HepG2 (cell line): ENCODE results near the gene BIN1. TPM values are rescaled to one million over a fixed set of nuclear protein-coding genes. Genes with fewer than 3 reads are reported as not detected.

Experiments
- ELK4 ChIP-seq: sonication (generic); formaldehyde crosslinking; IDR thresholded peaks from 2 replicates; pipeline ENCODE4 v1.9.0; 2021; ENCODE audit warnings: missing genetic modification reagents, borderline replicate concordance
- PHF20 ChIP-seq: sonication (generic); formaldehyde crosslinking; IDR thresholded peaks from 2 replicates; pipeline ENCODE4 v1.5.0; 2020; ENCODE audit warnings: mild to moderate bottlenecking, missing genetic modification reagents
- RFX3 ChIP-seq: IDR thresholded peaks from 2 replicates; pipeline ENCODE4 v1.6.1; 2016; ENCODE audit warnings: missing biosample characterization, missing genetic modification reagents
- RFX5 ChIP-seq: IDR thresholded peaks from 2 replicates; pipeline ENCODE4 v1.6.1; 2011; ENCODE audit warnings: low read depth, low read length, improper control_type of control experiment
- SP5 ChIP-seq: IDR thresholded peaks from 2 replicates; pipeline ENCODE4 v1.6.1; 2016; ENCODE audit warnings: low read depth, borderline replicate concordance
- TOE1 ChIP-seq: sonication (generic); formaldehyde crosslinking; IDR thresholded peaks from 2 replicates; pipeline ENCODE4 v1.4.0; 2020; ENCODE audit warnings: mild to moderate bottlenecking, missing genetic modification reagents
- YY1 ChIP-seq: IDR thresholded peaks from 2 replicates; pipeline ENCODE4 v1.6.1; 2011; ENCODE audit warnings: low read length, low read depth, moderate library complexity, mild to moderate bottlenecking; ENCODE audit not compliant: insufficient read depth, insufficient replicate concordance
- ZHX2 ChIP-seq, 2 experiments: sonication (generic) in 1 of 2; formaldehyde crosslinking in 1 of 2; IDR thresholded peaks; 2 replicates each; pipeline versions ENCODE4 v1.6.1 to v1.9.0; 2014 to 2022; ENCODE audit warnings: antibody characterized with exemption in 1 of 2, borderline replicate concordance in 1 of 2, inconsistent platforms in 1 of 2, low read depth in 1 of 2, missing genetic modification reagents in 1 of 2
- ZNF441 ChIP-seq: sonication (generic); formaldehyde crosslinking; IDR thresholded peaks from 2 replicates; pipeline ENCODE4 v1.7.0; 2021; ENCODE audit warnings: missing genetic modification reagents, borderline replicate concordance
- ZNF770 ChIP-seq: sonication (generic); formaldehyde crosslinking; IDR thresholded peaks from 2 replicates; pipeline ENCODE4 v1.5.0; 2020; ENCODE audit warnings: mild to moderate bottlenecking, missing genetic modification reagents
- ZSCAN30 ChIP-seq: sonication (generic); formaldehyde crosslinking; IDR thresholded peaks from 2 replicates; pipeline ENCODE4 v1.5.0; 2020; ENCODE audit warnings: mild to moderate bottlenecking, missing genetic modification reagents
- polyA plus RNA-seq, 8 experiments: library from polyadenylated mRNA; depleted of rRNA in 3 of 8; stranded (reverse) in 7 of 8; unstranded in 1 of 8; fragments of >200 nt; fragmentation: Illumina TruSeq in 4 of 8; extraction: Trizol in 4 of 8; gene quantifications; 2 replicates each; pipeline versions ENCODE4 v1.2.1 to v1.2.3, GENCODE V29; 2011 to 2016; ENCODE audit warnings: low read depth in 4 of 8, missing spikeins in 1 of 8, mixed read lengths in 1 of 8; ENCODE audit not compliant: insufficient read depth in 1 of 8
- total RNA-seq, 5 experiments: library from RNA; depleted of rRNA; stranded (reverse); fragments of >200 nt; fragmentation: Illumina TruSeq; extraction: Trizol; gene quantifications; 2 replicates each; pipeline ENCODE4 v1.2.3, GENCODE V29; 2016; ENCODE audit warnings: low read depth in 1 of 5

The BIN1 gene
- total and polyA plus RNA-seq, 2 of the 13 experiments (the other 11 are each of a cell fraction or from before 2014, with no cell fraction given) = 0.93 to 1.2 TPM

GRCh38 chr2:127039387-127040031 lies 67.4 kb downstream of the BIN1 start (continued):
- no peak for TF ChIP-seq ZNF770 (CRISPR knock-in tag)
- TF ChIP-seq PHF20 (CRISPR knock-in tag) = no peak
- TF ChIP-seq ZHX2 (IDR thresholded peaks at IDR 0.05; ENCODE audit: low read depth) = no peak
- no peak for TF ChIP-seq ZHX2 (CRISPR knock-in tag; IDR thresholded peaks at IDR 0.05; ENCODE audit: borderline replicate concordance)
- no peak for TF ChIP-seq RFX3 (CRISPR knock-in tag)
- TF ChIP-seq TOE1 = no peak
- TF ChIP-seq SP5 (CRISPR knock-in tag) = no peak
- TF ChIP-seq ELK4 (CRISPR knock-in tag) = no peak
- no peak for TF ChIP-seq ZNF441
- no peak for TF ChIP-seq YY1
- no peak for TF ChIP-seq RFX5
- TF ChIP-seq ZSCAN30 (CRISPR knock-in tag) = no peak
